Measurements from ENCODE around the gene WDFY2. TPM values are rescaled to one million over a fixed set of nuclear protein-coding genes. Genes with fewer than 3 reads are reported as not detected.

WDFY2 gene
- total and polyA plus RNA-seq, 2 of the 8 experiments (the other 6 are each of a cell fraction or from before 2014, with no cell fraction given): 13.9 to 29.0 TPM

- TF ChIP-seq, protein P1, sequence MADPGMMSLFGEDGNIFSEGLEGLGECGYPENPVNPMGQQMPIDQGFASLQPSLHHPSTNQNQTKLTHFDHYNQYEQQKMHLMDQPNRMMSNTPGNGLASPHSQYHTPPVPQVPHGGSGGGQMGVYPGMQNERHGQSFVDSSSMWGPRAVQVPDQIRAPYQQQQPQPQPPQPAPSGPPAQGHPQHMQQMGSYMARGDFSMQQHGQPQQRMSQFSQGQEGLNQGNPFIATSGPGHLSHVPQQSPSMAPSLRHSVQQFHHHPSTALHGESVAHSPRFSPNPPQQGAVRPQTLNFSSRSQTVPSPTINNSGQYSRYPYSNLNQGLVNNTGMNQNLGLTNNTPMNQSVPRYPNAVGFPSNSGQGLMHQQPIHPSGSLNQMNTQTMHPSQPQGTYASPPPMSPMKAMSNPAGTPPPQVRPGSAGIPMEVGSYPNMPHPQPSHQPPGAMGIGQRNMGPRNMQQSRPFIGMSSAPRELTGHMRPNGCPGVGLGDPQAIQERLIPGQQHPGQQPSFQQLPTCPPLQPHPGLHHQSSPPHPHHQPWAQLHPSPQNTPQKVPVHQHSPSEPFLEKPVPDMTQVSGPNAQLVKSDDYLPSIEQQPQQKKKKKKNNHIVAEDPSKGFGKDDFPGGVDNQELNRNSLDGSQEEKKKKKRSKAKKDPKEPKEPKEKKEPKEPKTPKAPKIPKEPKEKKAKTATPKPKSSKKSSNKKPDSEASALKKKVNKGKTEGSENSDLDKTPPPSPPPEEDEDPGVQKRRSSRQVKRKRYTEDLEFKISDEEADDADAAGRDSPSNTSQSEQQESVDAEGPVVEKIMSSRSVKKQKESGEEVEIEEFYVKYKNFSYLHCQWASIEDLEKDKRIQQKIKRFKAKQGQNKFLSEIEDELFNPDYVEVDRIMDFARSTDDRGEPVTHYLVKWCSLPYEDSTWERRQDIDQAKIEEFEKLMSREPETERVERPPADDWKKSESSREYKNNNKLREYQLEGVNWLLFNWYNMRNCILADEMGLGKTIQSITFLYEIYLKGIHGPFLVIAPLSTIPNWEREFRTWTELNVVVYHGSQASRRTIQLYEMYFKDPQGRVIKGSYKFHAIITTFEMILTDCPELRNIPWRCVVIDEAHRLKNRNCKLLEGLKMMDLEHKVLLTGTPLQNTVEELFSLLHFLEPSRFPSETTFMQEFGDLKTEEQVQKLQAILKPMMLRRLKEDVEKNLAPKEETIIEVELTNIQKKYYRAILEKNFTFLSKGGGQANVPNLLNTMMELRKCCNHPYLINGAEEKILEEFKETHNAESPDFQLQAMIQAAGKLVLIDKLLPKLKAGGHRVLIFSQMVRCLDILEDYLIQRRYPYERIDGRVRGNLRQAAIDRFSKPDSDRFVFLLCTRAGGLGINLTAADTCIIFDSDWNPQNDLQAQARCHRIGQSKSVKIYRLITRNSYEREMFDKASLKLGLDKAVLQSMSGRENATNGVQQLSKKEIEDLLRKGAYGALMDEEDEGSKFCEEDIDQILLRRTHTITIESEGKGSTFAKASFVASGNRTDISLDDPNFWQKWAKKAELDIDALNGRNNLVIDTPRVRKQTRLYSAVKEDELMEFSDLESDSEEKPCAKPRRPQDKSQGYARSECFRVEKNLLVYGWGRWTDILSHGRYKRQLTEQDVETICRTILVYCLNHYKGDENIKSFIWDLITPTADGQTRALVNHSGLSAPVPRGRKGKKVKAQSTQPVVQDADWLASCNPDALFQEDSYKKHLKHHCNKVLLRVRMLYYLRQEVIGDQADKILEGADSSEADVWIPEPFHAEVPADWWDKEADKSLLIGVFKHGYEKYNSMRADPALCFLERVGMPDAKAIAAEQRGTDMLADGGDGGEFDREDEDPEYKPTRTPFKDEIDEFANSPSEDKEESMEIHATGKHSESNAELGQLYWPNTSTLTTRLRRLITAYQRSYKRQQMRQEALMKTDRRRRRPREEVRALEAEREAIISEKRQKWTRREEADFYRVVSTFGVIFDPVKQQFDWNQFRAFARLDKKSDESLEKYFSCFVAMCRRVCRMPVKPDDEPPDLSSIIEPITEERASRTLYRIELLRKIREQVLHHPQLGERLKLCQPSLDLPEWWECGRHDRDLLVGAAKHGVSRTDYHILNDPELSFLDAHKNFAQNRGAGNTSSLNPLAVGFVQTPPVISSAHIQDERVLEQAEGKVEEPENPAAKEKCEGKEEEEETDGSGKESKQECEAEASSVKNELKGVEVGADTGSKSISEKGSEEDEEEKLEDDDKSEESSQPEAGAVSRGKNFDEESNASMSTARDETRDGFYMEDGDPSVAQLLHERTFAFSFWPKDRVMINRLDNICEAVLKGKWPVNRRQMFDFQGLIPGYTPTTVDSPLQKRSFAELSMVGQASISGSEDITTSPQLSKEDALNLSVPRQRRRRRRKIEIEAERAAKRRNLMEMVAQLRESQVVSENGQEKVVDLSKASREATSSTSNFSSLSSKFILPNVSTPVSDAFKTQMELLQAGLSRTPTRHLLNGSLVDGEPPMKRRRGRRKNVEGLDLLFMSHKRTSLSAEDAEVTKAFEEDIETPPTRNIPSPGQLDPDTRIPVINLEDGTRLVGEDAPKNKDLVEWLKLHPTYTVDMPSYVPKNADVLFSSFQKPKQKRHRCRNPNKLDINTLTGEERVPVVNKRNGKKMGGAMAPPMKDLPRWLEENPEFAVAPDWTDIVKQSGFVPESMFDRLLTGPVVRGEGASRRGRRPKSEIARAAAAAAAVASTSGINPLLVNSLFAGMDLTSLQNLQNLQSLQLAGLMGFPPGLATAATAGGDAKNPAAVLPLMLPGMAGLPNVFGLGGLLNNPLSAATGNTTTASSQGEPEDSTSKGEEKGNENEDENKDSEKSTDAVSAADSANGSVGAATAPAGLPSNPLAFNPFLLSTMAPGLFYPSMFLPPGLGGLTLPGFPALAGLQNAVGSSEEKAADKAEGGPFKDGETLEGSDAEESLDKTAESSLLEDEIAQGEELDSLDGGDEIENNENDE (IDR thresholded peaks at IDR 0.05; ENCODE audit: insufficient replicate concordance, low read length): no peak
- TF ChIP-seq CTBP2 (IDR thresholded peaks at IDR 0.05; ENCODE audit: borderline replicate concordance, insufficient read depth, insufficient read length, low read length) (no peak), MAX (IDR thresholded peaks at IDR 0.05) (no peak), SIX5 (IDR thresholded peaks at IDR 0.05; ENCODE audit: low read depth, low read length) (no peak), BRCA1 (IDR thresholded peaks at IDR 0.05; ENCODE audit: low read depth, low read length) (no peak), CEBPB (IDR thresholded peaks at IDR 0.05; ENCODE audit: low read depth, low read length) (no peak), TEAD4 (IDR thresholded peaks at IDR 0.05; ENCODE audit: low read depth, low read length) (no peak), POLR2A (IDR thresholded peaks at IDR 0.05; ENCODE audit: control extremely low read depth in 1 of 2, low read depth in 2 of 2, low read length in 2 of 2) (no peak), RNF2 (IDR thresholded peaks at IDR 0.05; ENCODE audit: borderline replicate concordance, low read depth, low read length, missing control alignments, poor library complexity, severe bottlenecking) (no peak)
Observed at GRCh38 chr13:51539887-51540286, 44.4 kb upstream of the WDFY2 start (continued).

Data from H1 (cell line).